OCI-LY7 (cell line): ENCODE data around the gene TMCC1. TPM values are rescaled to one million over a fixed set of nuclear protein-coding genes. Genes with fewer than 3 reads are reported as not detected.

Experiments
- BruUV-seq: library from RNA; stranded (reverse); fragments of 400-500 nt; replicated peaks from 2 replicates; lab custom pipeline; 2021; lab: Mats Ljungman, UMichigan
- CTCF ChIA-PET: fragments of 300-600 bp; sonication (Branson Sonifier 250); formaldehyde crosslinking; loops from one replicate; lab custom pipeline; 2022; ENCODE audit warnings: antibody characterized with exemption; ENCODE audit not compliant: unreplicated experiment; lab: Charles Lee
- POLR2A ChIA-PET: fragments of 300-600 bp; sonication (Branson Sonifier 250); formaldehyde crosslinking; loops from one replicate; lab custom pipeline; 2022; ENCODE audit warnings: antibody characterized with exemption; lab: Charles Lee
- DNase-seq: peaks from one replicate; pipeline ENCODE4 v3.0.0-alpha.2; 2015; ENCODE audit warnings: low spot score
- H2AFZ ChIP-seq: fragments of 200-600 bp; sonication (generic), shearing (Covaris generic); 2 replicates; pipeline ENCODE4 v1.6.1; 2014; ENCODE audit warnings: mild to moderate bottlenecking, antibody characterized with exemption, low read length, moderate library complexity
- H3K27ac ChIP-seq: fragments of 200-600 bp; sonication (generic); 2 replicates; pipeline ENCODE4 v1.5.1; 2014; ENCODE audit warnings: mixed run types, low read depth, mild to moderate bottlenecking, moderate library complexity, low read length, inconsistent platforms; ENCODE audit not compliant: poor library complexity, severe bottlenecking
- H3K36me3 ChIP-seq: fragments of 200-600 bp; sonication (generic); 2 replicates; pipeline ENCODE4 v1.6.1; 2014; ENCODE audit warnings: mild to moderate bottlenecking, antibody characterized with exemption, low read length, moderate library complexity, mixed read lengths; ENCODE audit not compliant: insufficient read depth
- H3K4me1 ChIP-seq: fragments of 200-600 bp; sonication (generic); 2 replicates; pipeline ENCODE4 v1.5.1; 2014; ENCODE audit warnings: mild to moderate bottlenecking, low read length; ENCODE audit not compliant: insufficient read depth, poor library complexity, severe bottlenecking
- H3K4me2 ChIP-seq: fragments of 200-600 bp; sonication (generic); 2 replicates; pipeline ENCODE4 v1.6.1; 2014; ENCODE audit warnings: mild to moderate bottlenecking, low read length
- H3K4me3 ChIP-seq: fragments of 200-600 bp; sonication (generic); 2 replicates; pipeline ENCODE4 v1.5.1; 2014; ENCODE audit warnings: mild to moderate bottlenecking, low read depth, low read length; ENCODE audit not compliant: poor library complexity, severe bottlenecking
- H3K79me2 ChIP-seq: fragments of 200-600 bp; sonication (generic); 2 replicates; pipeline ENCODE4 v1.6.1; 2016; ENCODE audit warnings: low read depth, mild to moderate bottlenecking, low read length, moderate library complexity, mixed read lengths; ENCODE audit not compliant: insufficient read depth
- H3K9me2 ChIP-seq: fragments of 200-600 bp; sonication (generic); 2 replicates; pipeline ENCODE4 v1.6.1; 2016; ENCODE audit warnings: mild to moderate bottlenecking, low read length, mixed read lengths; ENCODE audit not compliant: insufficient read depth
- H3K9me3 ChIP-seq: fragments of 200-600 bp; sonication (generic); 2 replicates; pipeline ENCODE4 v1.6.1; 2014; ENCODE audit warnings: mild to moderate bottlenecking, mixed run types, low read length, mixed read lengths
- H4K20me1 ChIP-seq: fragments of 200-600 bp; sonication (generic); 2 replicates; pipeline ENCODE4 v1.6.1; 2014; ENCODE audit warnings: mild to moderate bottlenecking, antibody characterized with exemption, low read length, moderate library complexity, mixed read lengths; ENCODE audit not compliant: insufficient read depth
- CTCF ChIP-seq: fragments of 200-600 bp; sonication (generic); conservative IDR thresholded peaks from 2 replicates; pipeline ENCODE4 v1.5.1; 2014; ENCODE audit warnings: mild to moderate bottlenecking, antibody characterized with exemption, low read length, moderate library complexity, mixed read lengths
- EZH2phosphoT487 ChIP-seq: fragments of 200-600 bp; sonication (generic); IDR thresholded peaks from 2 replicates; pipeline ENCODE4 v1.6.1; 2018; ENCODE audit warnings: low read depth, borderline replicate concordance, mild to moderate bottlenecking, mixed run types, antibody characterized with exemption, low read length, moderate library complexity, mixed read lengths
- intact Hi-C: fragments of 100-400 bp; cut with micrococcal nuclease; formaldehyde crosslinking; loops from one replicate; pipeline ENCODE4 v1.10.0; 2022; ENCODE audit not compliant: unreplicated experiment
- total RNA-seq, 2 experiments: library from RNA; depleted of rRNA in 1 of 2; stranded (reverse); fragments of >200 nt in 1 of 2; shearing (Covaris generic) in 1 of 2; gene quantifications; 2 replicates each; pipeline ENCODE4 v1.2.3, GENCODE V29; 2014 to 2022

The TMCC1 gene
- total RNA-seq, 2 experiments from 2014 or later = 31.7 to 38.8 TPM

- no peak overlapping the region for H3K27ac ChIP-seq
- H3K4me3 ChIP-seq = no peak overlapping the region
- ChIA-PET POLR2A (interaction anchor here (1.0 kb wide), 1 partner anchor 227 kb away, joined by 5 read pairs; no protein-coding TSS in a partner anchor), CTCF (interaction anchor here (0.6 kb wide), 1 partner anchor 9 kb away, joined by 3 read pairs; no protein-coding TSS in a partner anchor)
- H3K4me1 ChIP-seq = no peaks in the 10 kb centered on the region
- H3K79me2 ChIP-seq = no peaks in the 10 kb centered on the region
- no peak for DNase-seq
- intact Hi-C loops = no loop called here
- H3K9me3 ChIP-seq = no peaks in the 10 kb centered on the region
- no peaks in the 10 kb centered on the region for H3K9me2 ChIP-seq
- H2AFZ ChIP-seq = no peak overlapping the region
- H3K36me3 ChIP-seq = no peaks in the 10 kb centered on the region
- H4K20me1 ChIP-seq = no peaks in the 10 kb centered on the region
- BruUV-seq = no TSS peak
- no peak overlapping the region for H3K4me2 ChIP-seq
- TF ChIP-seq EZH2phosphoT487 (no peak), CTCF (no peak)
Observed at GRCh38 chr3:129613367-129613740, 280.2 kb downstream of the TMCC1 start.

GRCh38 chr3:129612534-129613366, 280.8 kb downstream of the TMCC1 start:
- Histone ChIP-seq H3K36me3 (no peaks in the 10 kb centered on the region), H3K4me3 (no peak overlapping the region), H3K9me2 (no peaks in the 10 kb centered on the region), H3K4me1 (no peaks in the 10 kb centered on the region), H2AFZ (no peak overlapping the region), H4K20me1 (no peaks in the 10 kb centered on the region), H3K9me3 (no peaks in the 10 kb centered on the region), H3K79me2 (no peaks in the 10 kb centered on the region), H3K27ac (no peak overlapping the region), H3K4me2 (no peak overlapping the region)
- DNase-seq = no peak
- CTCF ChIA-PET = interaction anchor here (0.6 kb wide), 1 partner anchor 10 kb away, joined by 3 read pairs; no protein-coding TSS in a partner anchor
- no TSS peak for BruUV-seq
- POLR2A ChIA-PET = interaction anchor here (1.0 kb wide), 1 partner anchor 227 kb away, joined by 5 read pairs; no protein-coding TSS in a partner anchor
- no peak for TF ChIP-seq CTCF
- no peak for TF ChIP-seq EZH2phosphoT487
- intact Hi-C loops = no loop called here
